NCI-H1436 treated with DMSO at 0.1 percent for 48 hours (cell line): Measurements from ENCODE around the gene STOM.
A peak's percentile ranks its signal among the peaks of the same experiment; 100 is the strongest.
"Not testable (repeated sequence)": the region's sequence is repeated elsewhere in the genome, so short reads cannot be mapped to it uniquely, and the experiment has no call there.

Experiments
- DNase-seq: peaks from one replicate; lab custom pipeline; 2025; lab: John Stamatoyannopoulos, UW

STOM gene, protein sequence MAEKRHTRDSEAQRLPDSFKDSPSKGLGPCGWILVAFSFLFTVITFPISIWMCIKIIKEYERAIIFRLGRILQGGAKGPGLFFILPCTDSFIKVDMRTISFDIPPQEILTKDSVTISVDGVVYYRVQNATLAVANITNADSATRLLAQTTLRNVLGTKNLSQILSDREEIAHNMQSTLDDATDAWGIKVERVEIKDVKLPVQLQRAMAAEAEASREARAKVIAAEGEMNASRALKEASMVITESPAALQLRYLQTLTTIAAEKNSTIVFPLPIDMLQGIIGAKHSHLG

DNA sequence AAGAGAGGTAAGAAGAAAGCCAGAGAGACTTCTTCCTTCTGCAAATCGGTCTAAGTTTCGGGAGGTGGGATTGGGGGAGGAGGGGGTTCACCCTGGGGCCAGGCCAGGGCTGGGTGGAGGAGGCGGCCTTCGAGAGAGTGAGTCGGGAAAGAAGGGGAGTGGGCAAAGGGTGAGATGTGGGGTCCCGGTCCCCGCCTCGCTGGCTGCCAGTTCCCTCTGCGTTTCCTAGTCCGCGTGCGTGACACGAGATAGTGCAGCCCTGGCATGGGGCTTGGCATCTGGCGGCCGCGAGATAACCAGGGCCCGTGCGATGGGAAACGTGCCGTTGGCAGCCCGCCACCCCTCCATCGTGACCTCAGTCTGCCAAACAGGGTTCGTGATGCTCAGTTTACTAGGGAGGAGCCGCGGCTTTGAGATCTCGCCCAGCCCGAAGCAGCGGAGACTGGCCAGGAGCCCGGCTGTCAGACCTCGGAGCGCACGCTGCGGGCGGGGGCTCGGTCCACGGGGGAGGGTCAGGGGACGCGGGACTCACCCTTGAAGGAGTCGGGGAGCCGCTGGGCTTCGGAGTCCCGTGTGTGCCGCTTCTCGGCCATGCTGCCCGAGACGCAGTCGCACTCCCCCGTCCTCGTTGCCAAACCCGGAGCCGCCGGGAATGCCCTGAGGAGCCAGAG lies at the start of gene STOM:
STOM (minus strand) TSS at position 656 of the 671 bp plus-strand sequence; CDS start at position 593, 63 bp downstream.
- DNase-seq, result no peak

DNA sequence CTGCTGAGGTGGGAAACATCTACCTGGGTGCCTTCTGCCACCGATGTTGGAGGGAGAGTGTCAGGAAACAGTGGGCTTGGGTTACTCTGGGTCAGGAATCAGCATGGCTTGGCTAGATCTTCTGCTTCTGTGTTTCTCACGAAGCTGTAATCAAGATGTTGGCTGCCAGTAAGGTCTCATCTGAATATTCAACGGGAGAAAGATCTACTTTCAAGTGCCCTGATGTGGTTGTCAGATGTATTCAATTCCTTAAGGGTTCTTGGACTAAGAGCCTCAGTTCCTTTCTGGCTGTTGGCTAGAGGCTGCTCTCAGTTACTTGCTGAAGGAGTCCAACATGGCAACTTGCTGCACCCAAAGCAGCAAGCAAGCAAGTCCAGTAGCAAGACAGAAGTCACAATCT lies 41.9 kb upstream of the STOM start:
- DNase-seq, result no peak

DNA sequence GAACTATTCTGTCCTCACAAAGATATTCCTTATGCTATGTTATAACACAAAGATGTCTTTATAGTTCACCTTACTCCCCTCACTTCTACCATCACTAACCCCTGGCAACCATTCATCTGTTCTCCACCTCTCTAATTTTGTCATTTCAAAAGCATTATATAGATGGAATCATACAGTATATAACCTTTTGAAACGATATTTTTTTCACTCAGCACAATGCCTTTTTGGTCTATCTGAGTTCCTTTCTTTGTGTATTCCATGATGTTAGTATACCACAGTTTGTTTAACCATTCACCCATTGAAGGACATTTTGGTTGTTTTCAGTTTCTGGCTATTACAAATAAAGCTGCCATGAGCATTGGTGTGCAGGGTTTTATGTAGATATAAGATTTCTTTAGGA lies 35.8 kb upstream of the STOM start:
- no peak for DNase-seq

DNA sequence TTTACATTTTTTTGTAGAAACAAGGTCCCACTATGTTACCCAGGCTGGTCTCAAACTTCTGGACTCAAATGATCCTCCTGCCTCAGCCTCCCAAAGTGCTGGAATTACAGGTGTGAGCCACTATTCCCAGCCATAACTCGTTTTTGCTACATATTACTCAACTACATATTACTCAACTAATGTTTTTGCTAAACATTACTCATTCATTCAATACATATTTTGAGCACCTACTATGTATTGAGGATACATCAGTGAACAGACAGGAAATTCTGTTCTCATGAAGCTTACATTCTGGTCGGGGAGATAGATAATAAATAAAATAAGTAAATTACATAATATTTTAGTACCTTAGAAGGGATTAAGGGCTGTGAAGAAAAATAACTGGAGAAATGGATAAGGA lies 34.9 kb upstream of the STOM start:
- no peak for DNase-seq

DNA sequence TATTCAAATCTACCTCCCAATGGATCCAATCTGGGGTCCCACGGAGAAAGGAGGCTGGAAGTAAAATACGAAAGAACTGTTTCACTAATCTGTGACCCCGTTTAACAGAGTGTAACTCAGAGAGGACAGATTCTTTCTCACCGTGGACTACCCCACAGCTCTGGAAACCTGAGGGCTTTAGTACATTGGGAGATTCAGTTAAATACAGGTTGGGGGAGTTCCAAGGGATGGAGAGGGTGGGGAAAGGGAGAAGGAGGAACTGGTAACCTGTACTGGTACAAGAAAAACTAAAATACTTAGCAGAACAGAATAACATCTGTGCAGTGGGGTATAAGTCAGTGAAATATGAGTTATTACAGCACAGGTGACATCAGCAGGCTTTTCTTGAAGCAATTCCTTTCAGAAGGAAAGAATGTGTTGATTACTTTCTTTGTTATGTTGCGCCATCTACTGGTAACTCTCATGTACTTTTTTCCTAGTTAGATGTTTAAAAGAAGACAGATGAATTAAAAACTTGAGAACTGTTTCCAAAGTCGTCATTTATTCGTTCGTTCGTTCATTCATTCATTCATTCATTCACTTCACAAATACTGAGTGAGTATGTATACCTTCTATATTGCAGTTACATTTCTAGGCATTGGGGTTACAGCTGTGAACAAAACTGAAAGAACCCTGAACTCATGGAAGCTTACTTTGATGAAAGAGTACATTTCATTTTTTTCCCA lies 30.0 kb upstream of the STOM start:
- peak; percentile 6 for DNase-seq

DNA sequence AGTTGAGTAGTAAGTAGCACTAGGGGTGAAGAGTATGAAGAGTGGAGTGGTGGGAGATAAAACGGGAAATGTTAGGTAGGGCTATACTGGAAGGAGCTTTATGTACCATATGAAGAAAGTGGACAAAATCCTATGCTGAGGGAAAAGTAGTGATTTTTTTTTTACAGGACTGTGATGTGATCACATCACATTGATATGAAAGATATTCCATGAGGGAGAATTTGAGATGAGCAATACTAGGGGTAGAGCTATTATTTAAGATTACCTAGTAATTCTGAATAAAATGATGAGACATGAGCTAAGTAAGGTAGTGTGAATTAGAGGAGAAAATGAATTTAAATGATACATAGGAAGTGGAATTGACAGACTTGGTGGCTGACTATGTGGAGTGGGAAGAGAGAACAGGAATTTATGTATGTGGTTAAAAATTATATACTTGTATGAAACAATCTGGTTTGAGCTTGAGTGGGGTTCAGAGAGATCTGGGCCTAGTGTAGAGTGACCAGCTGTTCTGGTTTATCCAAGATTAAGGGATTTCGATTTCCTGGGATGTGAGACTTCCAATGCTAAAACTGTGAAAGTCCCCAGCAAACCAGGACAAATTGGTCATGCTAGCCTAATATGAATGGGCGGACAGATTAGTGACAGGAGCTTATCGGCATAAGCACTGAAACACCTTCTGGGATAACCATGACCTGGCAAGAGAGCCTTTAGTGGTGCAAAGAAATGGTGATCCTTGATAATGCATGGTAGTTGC lies 29.3 kb upstream of the STOM start:
- no peak for DNase-seq

DNA sequence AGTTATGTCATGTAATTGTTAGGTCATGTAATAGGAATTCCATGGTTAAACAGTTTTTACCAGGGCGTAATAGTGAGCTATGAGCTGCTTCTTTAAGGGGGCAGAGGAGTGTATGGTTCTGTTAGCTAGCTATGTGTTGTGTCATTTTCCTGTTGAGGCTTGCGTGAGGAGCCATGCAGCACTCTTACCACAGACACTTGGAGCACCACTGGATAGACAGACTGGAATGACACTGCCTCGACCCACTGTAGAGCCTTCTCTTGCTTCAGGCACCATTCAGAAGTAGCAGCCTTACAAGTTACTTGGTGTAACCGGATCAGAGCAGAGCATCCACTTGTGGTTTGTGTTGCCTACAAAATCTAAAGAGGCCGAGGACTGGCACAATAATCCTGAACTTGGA lies 28.3 kb upstream of the STOM start:
- DNase-seq, result no peak

DNA sequence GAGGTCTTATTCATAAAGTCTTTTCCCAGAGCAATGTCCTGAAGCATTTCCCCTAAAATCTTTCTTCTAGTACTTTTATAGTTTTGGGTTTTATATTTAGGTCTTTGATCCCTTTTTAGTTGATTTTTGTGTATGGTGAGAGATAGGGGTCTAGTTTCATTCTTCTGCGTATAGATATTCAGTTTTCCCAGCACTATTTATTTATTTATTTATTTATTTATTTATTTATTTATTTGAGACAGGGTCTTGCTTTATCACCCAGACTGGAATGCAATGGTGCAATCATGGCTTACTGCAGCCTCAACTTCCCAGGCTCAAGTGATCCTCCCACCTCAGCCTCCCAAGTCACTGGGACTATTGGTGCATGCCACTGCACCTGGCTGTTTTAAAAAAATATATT lies 27.2 kb upstream of the STOM start:
- not testable (repeated sequence) for DNase-seq

DNA sequence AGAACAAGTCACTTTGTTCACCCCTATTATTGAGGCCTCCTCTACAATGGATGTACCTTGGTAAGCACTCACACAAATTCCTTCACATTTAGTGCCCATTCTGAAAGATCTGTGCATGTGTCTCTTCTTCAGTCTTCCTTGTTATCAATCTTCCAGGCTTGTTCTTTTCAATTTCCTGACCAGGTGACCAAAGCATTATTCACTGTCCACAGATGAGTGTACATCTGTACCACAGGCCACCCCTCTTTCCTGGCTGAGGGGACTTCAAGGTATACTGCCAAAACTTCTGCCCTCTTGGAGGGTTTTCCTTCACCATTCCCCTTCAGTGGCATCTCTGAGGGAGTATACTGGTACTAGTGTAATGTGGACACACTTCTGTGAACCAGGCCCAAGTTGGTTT lies 25.5 kb upstream of the STOM start:
- DNase-seq, result no peak

DNA sequence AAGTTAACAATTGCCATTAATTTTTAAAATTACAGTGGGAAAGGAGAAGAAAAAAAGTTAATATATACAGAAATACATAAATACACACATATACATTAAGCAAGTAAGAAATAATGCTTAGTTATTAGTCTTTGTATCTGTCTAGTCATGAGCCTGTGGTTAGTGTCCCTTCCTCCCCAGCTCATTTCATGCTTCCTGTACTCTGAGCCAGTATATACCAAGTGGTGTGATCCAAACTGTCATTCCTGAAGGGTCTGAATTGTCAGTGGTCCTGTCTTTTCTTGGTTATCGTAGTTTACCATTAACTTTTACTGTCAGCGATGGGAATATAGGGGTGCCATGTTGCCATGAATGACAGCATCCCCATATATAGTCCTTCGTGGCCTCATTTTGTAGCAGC lies 24.2 kb upstream of the STOM start:
- no peak for DNase-seq

DNA sequence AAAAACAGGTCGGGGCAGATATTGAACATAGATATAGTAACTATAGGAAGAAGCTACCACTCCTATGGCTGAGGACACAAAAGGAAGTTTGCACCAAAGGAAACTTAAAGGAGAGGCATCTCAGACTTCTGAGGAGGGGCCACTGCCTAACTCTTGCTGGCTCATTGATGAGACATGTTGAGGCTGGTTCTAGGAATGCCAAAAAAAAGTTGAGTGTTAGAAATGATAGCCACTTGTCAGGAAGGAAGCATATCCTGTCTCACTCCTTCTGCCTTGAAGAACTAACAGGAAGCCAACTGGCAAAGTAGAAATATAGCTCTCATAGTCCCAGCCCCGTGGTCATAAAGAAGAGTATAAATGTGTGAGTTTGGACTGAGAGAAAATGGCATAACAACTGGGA lies 23.3 kb upstream of the STOM start:
- DNase-seq, result no peak

DNA sequence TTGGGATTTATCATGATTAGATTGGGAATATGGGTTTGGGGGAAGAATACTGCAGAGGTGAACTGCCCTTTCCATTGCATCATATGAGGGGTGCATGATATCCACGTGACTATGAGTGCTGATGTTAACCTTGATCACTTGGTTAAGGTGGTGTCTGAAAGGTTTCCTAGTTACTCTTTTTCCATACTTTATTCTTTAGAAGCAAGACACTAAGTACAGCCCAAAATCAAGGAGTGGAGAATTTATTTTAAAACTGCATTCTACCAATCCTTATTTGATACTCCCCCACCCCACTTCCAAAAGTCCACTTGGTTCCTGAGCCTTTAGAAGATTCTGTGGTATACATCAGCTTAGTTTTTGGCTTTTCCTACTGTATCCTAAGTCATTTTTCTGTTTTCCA lies 20.3 kb upstream of the STOM start:
- no peak for DNase-seq

DNA sequence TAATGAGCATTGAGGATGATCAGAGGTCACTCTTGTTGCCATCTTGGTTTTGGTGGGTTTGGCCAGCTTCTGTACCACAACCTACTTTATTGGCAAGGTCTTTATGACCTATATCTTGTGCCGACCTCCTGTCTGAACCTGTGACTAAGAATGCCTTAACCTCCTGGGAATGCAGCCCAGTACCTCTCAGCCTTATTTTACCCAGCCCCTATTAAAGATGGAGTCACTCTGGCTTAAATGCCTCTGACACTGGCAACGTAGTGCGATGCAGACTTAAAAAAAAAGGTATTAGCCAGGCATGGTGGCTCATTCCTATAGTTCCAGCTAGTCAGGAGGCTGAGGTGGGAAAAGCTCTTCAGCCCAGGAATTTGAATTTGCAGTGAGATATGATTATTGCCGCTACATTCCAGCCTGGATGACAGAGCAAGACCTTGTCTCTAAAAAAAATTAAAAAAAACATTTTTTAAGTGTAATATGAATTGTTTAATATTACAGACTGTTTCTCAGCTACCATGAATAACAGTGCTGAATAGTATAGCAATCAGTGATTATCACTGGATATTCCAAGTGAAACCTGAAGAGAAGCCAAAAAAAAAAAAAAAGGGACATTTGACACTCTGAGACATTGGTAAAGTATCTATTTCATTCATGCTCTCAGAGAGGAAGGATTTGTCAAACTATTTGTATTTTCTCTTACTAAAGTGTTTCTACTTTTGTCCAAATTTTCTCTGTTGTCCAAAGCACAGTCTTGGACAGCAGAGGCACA lies 18.3 kb upstream of the STOM start:
- no peak for DNase-seq

DNA sequence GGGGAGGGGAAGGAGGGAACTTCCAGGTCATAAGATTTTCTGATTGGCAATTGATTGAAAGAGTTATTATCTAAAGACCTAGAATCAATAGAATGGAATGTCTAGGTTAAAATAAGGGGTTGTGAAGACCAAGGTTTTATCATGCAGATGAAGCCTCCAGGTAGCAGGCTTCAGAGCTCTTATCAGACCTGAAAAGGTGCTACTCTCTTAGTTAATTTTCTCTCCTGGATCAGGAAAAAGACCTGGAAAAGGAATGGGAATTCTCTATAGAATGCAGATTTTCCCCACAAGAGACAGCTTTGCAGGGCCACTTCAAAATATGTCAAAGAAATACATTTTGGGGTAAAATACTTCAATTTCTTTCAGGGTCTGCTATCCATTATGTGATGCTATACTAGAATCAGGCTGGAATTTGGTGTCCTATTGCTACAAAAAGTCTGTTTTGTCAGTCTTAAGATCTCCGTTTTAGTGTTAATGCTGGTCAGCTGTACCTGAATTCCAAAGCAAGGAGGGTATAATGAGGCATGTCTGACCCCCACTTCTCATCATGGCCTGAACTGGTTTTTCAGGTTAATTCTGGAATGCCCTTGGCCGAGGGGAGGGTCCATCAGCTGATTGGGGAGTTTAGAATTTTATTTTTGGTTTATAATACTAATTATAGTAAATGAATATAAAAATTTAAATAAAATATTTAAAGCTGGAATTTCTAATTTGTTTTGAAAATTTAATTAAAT lies 16.6 kb upstream of the STOM start:
- DNase-seq, result no peak

DNA sequence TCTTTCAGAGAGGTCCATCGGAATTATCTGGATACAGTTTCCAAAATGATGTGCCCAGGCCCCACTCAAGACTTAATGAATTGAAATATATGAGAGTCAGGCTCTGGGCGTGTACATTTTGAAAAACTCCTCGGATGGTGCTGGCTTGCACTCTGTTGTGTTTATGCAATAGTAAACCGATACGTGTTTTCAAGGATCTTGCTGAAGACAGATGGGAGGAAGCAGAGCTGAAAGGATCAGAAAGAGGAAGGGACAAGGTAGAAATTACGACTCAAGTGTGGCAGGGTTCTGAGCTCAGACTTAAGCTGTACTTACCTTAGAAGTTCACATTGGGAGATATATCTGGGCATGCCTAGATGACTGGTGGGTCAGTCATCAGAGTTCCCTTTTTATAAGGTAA lies 13.7 kb upstream of the STOM start:
- DNase-seq, result no peak

DNA sequence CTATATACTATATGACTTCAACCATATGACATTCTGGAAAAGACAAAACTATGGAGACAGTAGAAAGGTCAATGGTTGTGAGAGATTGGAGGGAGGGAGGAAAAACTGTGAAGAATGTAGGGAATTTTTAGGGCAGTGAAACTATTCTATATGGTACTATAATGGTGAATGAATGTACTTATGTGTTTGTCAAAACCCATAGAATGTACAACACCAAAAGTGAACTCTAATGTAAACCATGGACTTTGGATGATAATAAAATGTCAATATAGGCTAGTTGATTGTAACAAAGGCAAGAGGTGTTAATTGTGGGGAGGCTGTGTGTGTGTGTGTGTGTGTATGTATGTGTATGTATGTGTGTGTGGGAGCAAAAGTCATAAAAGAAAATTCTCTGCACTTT lies 10.8 kb upstream of the STOM start:
- DNase-seq, result no peak

DNA sequence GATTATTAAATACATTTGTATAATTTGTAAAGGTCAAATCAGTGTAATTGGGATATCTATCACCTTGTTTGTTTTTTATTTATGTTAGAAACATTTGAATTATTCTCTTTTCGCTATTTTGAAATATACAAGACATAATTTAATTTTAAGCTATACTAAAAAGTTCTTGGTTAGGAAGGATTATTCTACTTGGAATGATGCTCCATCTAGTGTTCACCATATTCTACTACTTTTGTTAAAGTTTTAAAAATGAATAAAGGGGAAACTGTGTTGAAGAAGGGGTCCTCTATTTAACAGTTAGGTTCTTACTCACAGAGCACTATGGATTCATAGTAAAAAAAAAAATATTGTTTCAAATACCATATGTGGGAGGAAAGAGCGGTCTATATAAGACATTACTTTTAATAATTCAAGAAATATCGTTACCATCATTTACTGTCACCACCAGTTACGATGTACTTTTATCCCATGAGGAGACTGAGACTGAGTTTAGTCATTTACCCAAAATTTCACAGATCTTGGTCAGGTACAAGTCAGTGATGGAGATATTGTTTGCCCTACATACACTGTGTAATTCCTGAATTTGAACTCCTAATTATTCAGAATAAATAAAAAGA lies 6.3 kb upstream of the STOM start:
- no peak for DNase-seq

DNA sequence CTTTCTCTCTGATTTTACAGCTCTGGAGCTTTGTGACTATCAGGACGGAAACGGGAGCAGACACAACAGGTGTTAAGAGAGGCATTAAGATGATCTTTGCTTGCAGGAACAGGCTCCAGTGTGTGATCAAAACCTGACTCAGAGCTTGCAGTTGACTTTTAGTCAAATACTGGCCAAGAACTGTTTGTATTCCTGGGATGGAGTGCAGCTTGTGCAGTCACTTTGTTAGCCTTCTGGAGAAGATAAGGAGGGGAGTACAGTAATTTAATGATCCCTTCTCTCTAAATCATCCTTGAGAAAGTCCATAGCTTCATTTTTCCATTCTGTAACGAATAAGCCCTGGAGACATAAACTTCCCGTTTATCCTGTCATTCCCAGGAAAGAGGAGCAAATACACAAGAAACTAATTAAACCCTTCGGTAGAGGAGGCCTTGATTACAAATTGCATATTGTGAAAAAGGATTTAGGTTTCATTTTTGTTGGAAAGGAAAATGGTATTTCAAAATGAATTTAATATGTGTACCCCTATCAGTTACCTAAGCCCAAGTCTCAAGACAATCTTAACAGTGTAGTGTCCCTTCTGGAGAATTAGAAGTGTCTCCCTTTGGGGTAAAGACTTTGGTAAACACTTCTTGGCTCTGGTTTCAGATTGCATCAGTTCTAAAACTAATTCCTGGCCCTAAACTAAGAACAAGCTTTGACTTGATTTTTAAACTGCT lies 3.1 kb upstream of the STOM start:
- DNase-seq, result no peak

DNA sequence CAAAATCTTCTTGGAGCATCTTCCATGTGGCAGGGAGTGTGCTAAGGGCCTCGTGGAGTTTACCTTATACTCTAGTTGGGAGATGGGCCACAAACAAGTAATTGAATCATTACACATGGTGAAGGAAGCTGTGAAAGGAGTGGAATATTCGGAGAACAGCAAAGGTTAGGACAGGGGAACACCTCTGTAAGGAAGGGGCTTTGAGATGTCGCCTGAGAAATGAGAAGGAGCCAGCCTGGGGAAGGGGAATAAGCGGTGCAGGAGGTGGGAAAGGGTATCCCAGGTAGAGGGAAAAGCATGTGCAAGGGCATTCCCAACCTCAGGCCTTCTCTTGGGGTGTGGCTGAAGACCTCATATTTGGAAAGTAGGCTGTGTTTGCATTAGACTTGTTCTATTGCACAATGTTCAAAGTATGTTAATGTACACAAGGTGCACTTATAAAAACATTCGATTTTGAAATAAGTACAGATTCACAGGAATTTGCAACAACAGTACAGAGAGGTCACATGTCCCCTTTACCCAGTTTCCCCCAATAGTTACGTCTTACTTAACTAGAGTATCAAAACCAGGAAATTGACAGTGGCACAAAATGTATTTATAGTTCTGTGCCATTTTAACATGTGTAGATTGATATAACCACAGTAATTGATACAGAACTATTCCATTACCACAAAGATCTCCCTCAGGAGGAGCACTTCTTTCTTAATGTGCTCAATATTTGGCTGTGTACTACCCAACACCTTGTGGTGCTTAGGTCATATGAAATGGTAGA lies 2.4 kb upstream of the STOM start:
- DNase-seq, result no peak
